Measurements from ENCODE around the gene DENND1B.

DNA sequence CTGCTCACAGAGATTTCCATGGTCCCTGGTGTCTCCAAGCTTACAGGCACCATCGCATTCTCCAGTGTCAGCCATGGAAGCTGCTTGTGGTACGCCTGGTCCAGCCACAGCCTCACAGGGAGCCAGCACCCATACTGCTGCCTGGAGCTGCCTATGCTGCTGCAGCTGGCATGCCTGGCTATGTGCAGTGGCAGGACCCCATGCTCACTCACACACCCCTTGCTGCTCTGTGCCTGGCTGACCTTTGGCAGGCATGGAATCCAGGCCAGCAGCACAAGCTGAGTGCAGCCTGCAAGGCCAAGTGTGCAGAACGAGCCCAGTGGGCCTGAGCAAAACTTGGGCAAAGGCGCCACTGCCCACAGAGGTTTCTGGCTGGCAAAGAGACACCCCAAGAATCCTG is 26.4 kb upstream of the DENND1B start:
- TF ChIP-seq, protein P1, sequence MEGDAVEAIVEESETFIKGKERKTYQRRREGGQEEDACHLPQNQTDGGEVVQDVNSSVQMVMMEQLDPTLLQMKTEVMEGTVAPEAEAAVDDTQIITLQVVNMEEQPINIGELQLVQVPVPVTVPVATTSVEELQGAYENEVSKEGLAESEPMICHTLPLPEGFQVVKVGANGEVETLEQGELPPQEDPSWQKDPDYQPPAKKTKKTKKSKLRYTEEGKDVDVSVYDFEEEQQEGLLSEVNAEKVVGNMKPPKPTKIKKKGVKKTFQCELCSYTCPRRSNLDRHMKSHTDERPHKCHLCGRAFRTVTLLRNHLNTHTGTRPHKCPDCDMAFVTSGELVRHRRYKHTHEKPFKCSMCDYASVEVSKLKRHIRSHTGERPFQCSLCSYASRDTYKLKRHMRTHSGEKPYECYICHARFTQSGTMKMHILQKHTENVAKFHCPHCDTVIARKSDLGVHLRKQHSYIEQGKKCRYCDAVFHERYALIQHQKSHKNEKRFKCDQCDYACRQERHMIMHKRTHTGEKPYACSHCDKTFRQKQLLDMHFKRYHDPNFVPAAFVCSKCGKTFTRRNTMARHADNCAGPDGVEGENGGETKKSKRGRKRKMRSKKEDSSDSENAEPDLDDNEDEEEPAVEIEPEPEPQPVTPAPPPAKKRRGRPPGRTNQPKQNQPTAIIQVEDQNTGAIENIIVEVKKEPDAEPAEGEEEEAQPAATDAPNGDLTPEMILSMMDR (IDR thresholded peaks at IDR 0.05 in 4 of 5, conservative IDR thresholded peaks at IDR 0.05 in 1 of 5) = no peak
- no peak for TF ChIP-seq POLR2A (IDR thresholded peaks at IDR 0.05)
